OCI-LY3 (cell line): Measurements from ENCODE around the gene ARHGAP24.

ENCODE experiments used
- CTCF ChIP-seq: fragments of 200-600, 300-600 bp; sonication (generic); IDR thresholded peaks from 2 replicates; pipeline ENCODE4 v1.5.1; 2014; ENCODE audit warnings: antibody characterized with exemption, low read length, low read depth
- EZH2phosphoT487 ChIP-seq: fragments of 200-600 bp; shearing (Covaris generic); IDR thresholded peaks from 2 replicates; pipeline ENCODE4 v1.6.1; 2018; ENCODE audit warnings: antibody characterized with exemption, mixed run types, low read depth

GRCh38 chr4:85577307-85577706, 102.4 kb downstream of the ARHGAP24 start:
- TF ChIP-seq CTCF: no peak
- TF ChIP-seq EZH2phosphoT487: no peak
